Sigmoid colon (tissue), 7 donors: ENCODE results near the gene QSOX1. TPM values are rescaled to one million over a fixed set of nuclear protein-coding genes. Genes with fewer than 3 reads are reported as not detected.

ENCODE experiments used
- DNase-seq: peaks from one replicate; pipeline ENCODE4 v3.0.0-alpha.2; 2019
- H3K27ac ChIP-seq, 4 donors: fragments of 200-600 bp; sonication (generic); one replicate each; pipeline ENCODE4 v1.5.1; 2016 to 2019; ENCODE audit warnings: mild to moderate bottlenecking in 1 of 4
- H3K27me3 ChIP-seq, 3 donors: fragments of 200-600 bp; sonication (generic); one replicate each; pipeline ENCODE4 v1.5.1; 2019; ENCODE audit warnings: mild to moderate bottlenecking in 1 of 3
- H3K36me3 ChIP-seq, 4 donors: fragments of 200-600 bp; sonication (generic); one replicate each; pipeline ENCODE4 v1.5.1; 2016 to 2019
- H3K4me1 ChIP-seq, 4 donors: fragments of 200-600 bp; sonication (generic); one replicate each; pipeline ENCODE4 v1.5.1; 2017 to 2019
- H3K4me3 ChIP-seq, 4 donors: fragments of 200-600 bp; sonication (generic); one replicate each; pipeline ENCODE4 v1.5.1; 2017 to 2019; ENCODE audit warnings: mild to moderate bottlenecking in 2 of 4, moderate library complexity in 1 of 4
- H3K9me3 ChIP-seq, 4 donors: fragments of 200-600 bp in 3 of 4; sonication (generic) in 3 of 4; one replicate each; pipeline versions ENCODE4 v1.5.1 to v1.6.1; 2013 to 2019
- CTCF ChIP-seq, 4 experiments: fragments of 450-650 bp in 3 of 4; fragments of 200-600 bp in 1 of 4; IDR thresholded peaks; one replicate each; pipeline ENCODE4 v1.5.1; 2016 to 2019; ENCODE audit warnings: antibody characterized with exemption in 4 of 4, mild to moderate bottlenecking in 3 of 4, moderate library complexity in 2 of 4
- EP300 ChIP-seq, 4 donors: sonication (generic); formaldehyde crosslinking; IDR thresholded peaks; one replicate each; pipeline ENCODE4 v1.6.1; 2017; ENCODE audit warnings: antibody characterized with exemption in 4 of 4
- POLR2A ChIP-seq, 2 donors: fragments of 450-650 bp; IDR thresholded peaks; one replicate each; pipeline ENCODE4 v1.6.1; 2016; ENCODE audit warnings: antibody characterized with exemption in 2 of 2, mild to moderate bottlenecking in 2 of 2, moderate library complexity in 2 of 2
- POLR2AphosphoS5 ChIP-seq, 4 donors: sonication (generic); formaldehyde crosslinking; IDR thresholded peaks; one replicate each; pipeline ENCODE4 v1.6.1; 2017; ENCODE audit warnings: antibody characterized with exemption in 4 of 4
- WGBS, 2 donors: extraction: QIAGEN DNeasy Blood & Tissue Kit; methylation state at CpG; one replicate each; pipeline ENCODE4 v1.1.7; 2013; 5-methylcytosine and 5-hydroxymethylcytosine counted together
- intact Hi-C: fragments of 100-400 bp; cut with DNase I; formaldehyde crosslinking; loops from one replicate; pipeline ENCODE4 v1.15.1; 2023
- polyA plus RNA-seq, 3 donors: library from polyadenylated mRNA; stranded (reverse); fragments of 200-250 nt; gene quantifications; one replicate each; pipeline ENCODE4 v1.2.3, GENCODE V29; 2013
- total RNA-seq, 4 donors: library from RNA; depleted of rRNA; stranded (reverse); fragments of >200 nt; gene quantifications; one replicate each; pipeline ENCODE4 v1.1.0, GENCODE V29; 2016
- donor health status: healthy with polysubstance abuse.
- donor health status: Bipolar disorder and iron deficiency.
- donor health status: healthy.

QSOX1 gene
- total and polyA plus RNA-seq, 7 donors: 26.4 to 175 (median 71.9) TPM

GRCh38 chr1:180229483-180230415, 75.1 kb downstream of the QSOX1 start, which contains the start of gene LHX4:
Gene LHX4 (plus strand): TSS chr1:180230264. CDS start chr1:180230530, 266 bp downstream.
- Histone ChIP-seq H3K4me1 (peaks cover 0 to 51% (median 47%) of the 10 kb centered on the region in 4 donors), H3K36me3 (no peaks in the 10 kb centered on the region), H3K9me3 (no peaks in the 10 kb centered on the region), H3K27me3 (peaks cover 69 to 98% (median 92%) of the 10 kb centered on the region in 3 donors), H3K27ac (no peak within 1 kb of the TSS), H3K4me3 (peak within 1 kb of the TSS; percentile 26 to 56 (median 50))
- TF ChIP-seq POLR2AphosphoS5 (IDR thresholded peaks at IDR 0.05) (no peak), CTCF (IDR thresholded peaks at IDR 0.05) (no peak)
- intact Hi-C loops: no loop called here
- peak; percentile 52 for DNase-seq
- 0 to 1% methylated on average over 101 to 105 of the region's 105 CpGs for WGBS, 2 donors

- intact Hi-C loops: no loop called here
- Histone ChIP-seq H3K36me3 (no peaks in the 10 kb centered on the region), H3K4me3 (peak overlapping the region; percentile 26 to 56 (median 50)), H3K9me3 (no peaks in the 10 kb centered on the region), H3K27me3 (peaks cover 76 to 100% (median 96%) of the 10 kb centered on the region in 3 donors), H3K27ac (no peak overlapping the region), H3K4me1 (peaks cover 0 to 58% (median 54%) of the 10 kb centered on the region in 4 donors)
- DNase-seq: no peak
- no peak for TF ChIP-seq EP300 (IDR thresholded peaks at IDR 0.05)
- TF ChIP-seq CTCF (IDR thresholded peaks at IDR 0.05): no peak
- no peak for TF ChIP-seq POLR2A (IDR thresholded peaks at IDR 0.05)
- no peak for TF ChIP-seq POLR2AphosphoS5 (IDR thresholded peaks at IDR 0.05)
- WGBS, 2 donors: 1% methylated on average over 28 of the region's 28 CpGs
These were observed 75.7 kb downstream of the QSOX1 start for GRCh38 chr1:180230416-180230790.

GRCh38 chr1:180230791-180231505, 76.3 kb downstream of the QSOX1 start:
- TF ChIP-seq EP300 (IDR thresholded peaks at IDR 0.05): no peak
- TF ChIP-seq CTCF (IDR thresholded peaks at IDR 0.05): no peak
- no peak for TF ChIP-seq POLR2AphosphoS5 (IDR thresholded peaks at IDR 0.05)
- TF ChIP-seq POLR2A (IDR thresholded peaks at IDR 0.05): no peak
- H3K27me3 ChIP-seq: peaks cover 81 to 100% (median 96%) of the 10 kb centered on the region in 3 donors

GRCh38 chr1:180231506-180231921, 76.8 kb downstream of the QSOX1 start:
- WGBS, 2 donors: 1% methylated on average over 37 of the region's 37 CpGs
- peaks cover 0 to 65% (median 60%) of the 10 kb centered on the region in 4 donors for H3K4me1 ChIP-seq
- H3K4me3 ChIP-seq: peak overlapping the region in 3 of 4 donors; percentile 46 to 56 (median 54)
- no peak for TF ChIP-seq POLR2AphosphoS5 (IDR thresholded peaks at IDR 0.05)
- TF ChIP-seq CTCF (IDR thresholded peaks at IDR 0.05): no peak
- no peak for TF ChIP-seq POLR2A (IDR thresholded peaks at IDR 0.05)
- TF ChIP-seq EP300 (IDR thresholded peaks at IDR 0.05): no peak
- peaks cover 85 to 100% (median 96%) of the 10 kb centered on the region in 3 donors for H3K27me3 ChIP-seq
- peak; percentile 42 for DNase-seq
- no peaks in the 10 kb centered on the region for H3K36me3 ChIP-seq
- no peak overlapping the region for H3K27ac ChIP-seq
- no peaks in the 10 kb centered on the region for H3K9me3 ChIP-seq
- intact Hi-C loops: no loop called here

More at GRCh38 chr1:180230791-180231505, 76.3 kb downstream of the QSOX1 start:
- intact Hi-C loops: no loop called here
- 1% methylated on average over 65 of the region's 65 CpGs for WGBS, 2 donors
- Histone ChIP-seq H3K4me3 (peak overlapping the region; percentile 26 to 56 (median 50)), H3K27ac (no peak overlapping the region), H3K36me3 (no peaks in the 10 kb centered on the region), H3K9me3 (no peaks in the 10 kb centered on the region), H3K4me1 (peaks cover 0 to 63% (median 59%) of the 10 kb centered on the region in 4 donors)
- peak; percentile 55 for DNase-seq
